Spinal cord (tissue), 10 donors: ENCODE data around the gene TOM1. TPM values are rescaled to one million over a fixed set of nuclear protein-coding genes. Genes with fewer than 3 reads are reported as not detected.
A peak's percentile ranks its signal among the peaks of the same experiment; 100 is the strongest.

ENCODE experiments used
- DNase-seq, 6 donors: peaks; one replicate each; pipeline versions ENCODE4 v3.0.0 to v3.0.0-alpha.2; 2013 to 2015; ENCODE audit warnings: low spot score in 6 of 6, low read depth in 4 of 6
- H3K27ac ChIP-seq: one replicate; pipeline ENCODE4 v1.5.1; 2013; ENCODE audit warnings: low read depth, low read length, control low read depth
- H3K27me3 ChIP-seq: one replicate; pipeline ENCODE4 v1.6.1; 2013; ENCODE audit warnings: low read length; ENCODE audit not compliant: control insufficient read depth, insufficient read depth
- H3K36me3 ChIP-seq: one replicate; pipeline ENCODE4 v1.6.1; 2013; ENCODE audit warnings: low read length; ENCODE audit not compliant: control insufficient read depth, insufficient read depth
- H3K4me1 ChIP-seq: one replicate; pipeline ENCODE4 v1.6.1; 2013; ENCODE audit warnings: low read length; ENCODE audit not compliant: control insufficient read depth, insufficient read depth
- H3K4me3 ChIP-seq: one replicate; pipeline ENCODE4 v1.5.1; 2013; ENCODE audit warnings: low read depth, low read length, control low read depth
- H3K9me3 ChIP-seq: one replicate; pipeline ENCODE4 v1.6.1; 2013; ENCODE audit warnings: low read length; ENCODE audit not compliant: control insufficient read depth, insufficient read depth
- WGBS: methylation state at CpG from one replicate; pipeline ENCODE4 v1.1.5; 2013; ENCODE audit warnings: missing lambda C conversion rate; ENCODE audit not compliant: insufficient coverage; 5-methylcytosine and 5-hydroxymethylcytosine counted together
- polyA plus RNA-seq, 2 donors: library from polyadenylated mRNA; unstranded; fragments of 120-200 nt; gene quantifications; one replicate each; pipeline ENCODE4 v1.2.1, GENCODE V29; 2013; ENCODE audit not compliant: insufficient read length in 2 of 2
- total RNA-seq, 2 donors: library from RNA; depleted of rRNA in 1 of 2; stranded (reverse); fragments of 120-200 nt in 1 of 2; fragments of >200 nt in 1 of 2; gene quantifications; one replicate each; pipeline versions ENCODE4 v1.2.3 to v1.2.4, GENCODE V29; 2013 to 2014
- donor health status: healthy.

TOM1 gene
- total and polyA plus RNA-seq, 4 donors, result 20.0 to 52.7 (median 38.8) TPM

DNA sequence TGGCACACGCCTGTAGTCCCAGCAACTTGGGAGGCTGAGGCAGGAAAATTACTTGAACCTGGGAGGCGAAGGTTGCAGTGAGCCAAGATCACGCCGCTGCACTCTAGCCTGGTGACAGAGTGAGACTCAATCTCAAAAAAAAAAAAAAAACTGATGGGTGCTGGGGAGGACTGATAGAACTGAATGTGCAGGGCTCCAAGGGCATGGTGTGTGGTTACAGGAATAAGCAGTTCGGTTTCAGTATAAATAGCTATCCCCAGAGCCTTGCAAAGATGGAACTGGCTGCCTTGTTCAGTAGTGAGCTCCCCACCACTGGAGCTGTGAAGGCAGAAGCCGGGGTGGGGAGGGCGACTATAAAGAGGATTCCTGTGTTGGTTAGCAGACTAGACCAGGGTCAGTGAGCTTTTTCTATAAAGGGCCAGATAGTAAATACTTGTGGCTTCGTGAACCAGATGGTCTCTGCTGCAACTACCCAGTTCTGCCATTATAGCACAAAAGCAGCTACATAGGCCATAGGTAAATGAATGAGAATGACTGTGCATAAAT lies 5.9 kb downstream of the TOM1 start:
- peaks cover 10% of the 10 kb centered on the region for H3K4me1 ChIP-seq
- H3K27ac ChIP-seq, result no peak overlapping the region
- WGBS, result 84% methylated on average over 7 of the region's 8 CpGs
- no peaks in the 10 kb centered on the region for H3K9me3 ChIP-seq
- DNase-seq, result no peak
- H3K36me3 ChIP-seq, result peaks cover 2% of the 10 kb centered on the region
- no peaks in the 10 kb centered on the region for H3K27me3 ChIP-seq
- H3K4me3 ChIP-seq, result no peak overlapping the region

DNA sequence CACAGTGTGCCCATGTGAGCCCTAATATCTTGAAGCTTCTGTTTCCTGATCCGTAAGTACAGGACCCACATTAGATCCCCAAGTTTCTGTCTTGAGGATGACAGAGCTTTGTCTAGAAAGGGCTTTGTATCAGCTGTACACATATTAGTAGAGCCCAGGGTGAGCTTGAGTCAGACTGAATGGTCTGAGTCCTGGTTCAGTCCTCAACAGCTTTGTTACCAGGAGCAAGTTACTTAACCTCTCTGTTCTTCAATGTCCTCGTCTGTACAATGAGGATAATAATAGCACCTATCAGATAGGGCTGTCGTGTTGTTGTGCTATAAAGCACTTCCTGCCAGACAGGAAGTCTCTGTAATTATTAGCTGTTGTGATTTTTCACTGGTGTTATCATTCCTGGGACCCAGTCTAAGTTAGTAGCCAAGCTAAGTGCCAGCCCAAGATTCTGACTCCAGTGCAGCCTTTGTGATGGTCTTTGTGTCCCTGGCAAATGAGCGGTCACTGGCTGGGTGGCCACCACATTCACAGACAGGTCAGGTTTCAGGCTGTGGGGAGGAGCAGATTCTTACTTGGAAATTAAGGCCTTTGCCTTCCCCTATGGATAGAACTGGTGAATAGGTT lies 6.8 kb downstream of the TOM1 start:
- DNase-seq, result no peak
- Histone ChIP-seq H3K36me3 (peaks cover 5% of the 10 kb centered on the region), H3K4me1 (peaks cover 4% of the 10 kb centered on the region), H3K27me3 (no peaks in the 10 kb centered on the region), H3K27ac (no peak overlapping the region), H3K9me3 (no peaks in the 10 kb centered on the region), H3K4me3 (no peak overlapping the region)
- 100% methylated on average over 1 of the region's 4 CpGs for WGBS

DNA sequence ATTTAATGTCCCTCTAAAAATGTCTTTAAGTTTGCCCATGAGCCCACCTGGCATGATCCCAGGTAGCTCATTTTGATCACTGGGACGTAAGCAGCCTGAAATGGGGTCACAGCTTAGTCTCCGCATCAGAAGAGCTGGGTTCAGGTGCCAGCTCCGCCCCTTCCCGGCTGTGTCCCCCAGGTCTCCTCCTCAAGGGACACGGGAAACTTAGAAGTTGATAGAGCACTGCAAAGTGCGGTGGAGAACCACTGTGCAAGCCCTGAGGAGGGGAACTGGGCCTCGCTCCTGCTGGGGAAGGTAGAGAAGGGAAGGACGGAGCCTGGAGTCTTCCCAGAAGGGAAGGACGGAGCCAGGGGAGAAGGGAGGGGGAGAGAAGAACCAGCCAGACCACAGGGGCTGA lies 7.7 kb downstream of the TOM1 start:
- H3K9me3 ChIP-seq, result no peaks in the 10 kb centered on the region
- H3K27me3 ChIP-seq, result no peaks in the 10 kb centered on the region
- H3K27ac ChIP-seq, result no peak overlapping the region
- DNase-seq, result no peak
- 73% methylated on average over 9 of the region's 9 CpGs for WGBS
- H3K36me3 ChIP-seq, result peaks cover 5% of the 10 kb centered on the region
- H3K4me3 ChIP-seq, result no peak overlapping the region
- H3K4me1 ChIP-seq, result peaks cover 4% of the 10 kb centered on the region

DNA sequence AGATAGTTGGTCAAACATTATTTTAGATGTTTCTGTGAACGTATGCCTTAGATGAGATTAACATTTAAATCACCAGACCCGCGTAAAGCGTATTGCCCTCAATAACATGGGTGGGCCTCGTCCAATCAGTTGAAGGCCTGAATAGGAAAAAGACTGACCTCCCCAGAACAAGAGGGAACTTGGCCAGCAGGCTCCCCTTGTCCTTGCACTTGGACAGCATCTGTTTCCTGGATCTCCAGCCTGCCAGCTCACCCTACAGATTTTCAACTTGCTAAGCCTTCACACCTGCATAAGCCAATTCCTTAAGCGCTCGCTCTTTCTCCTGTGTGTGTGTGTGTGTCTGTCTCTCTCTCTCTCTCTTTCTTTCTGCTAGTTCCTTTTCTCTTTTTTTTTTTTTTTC lies 8.2 kb downstream of the TOM1 start:
- no peak overlapping the region for H3K27ac ChIP-seq
- H3K4me3 ChIP-seq, result no peak overlapping the region
- peaks cover 7% of the 10 kb centered on the region for H3K4me1 ChIP-seq
- DNase-seq, result no peak
- no peaks in the 10 kb centered on the region for H3K9me3 ChIP-seq
- peaks cover 8% of the 10 kb centered on the region for H3K36me3 ChIP-seq
- WGBS, result 88% methylated on average over 5 of the region's 7 CpGs
- H3K27me3 ChIP-seq, result no peaks in the 10 kb centered on the region

DNA sequence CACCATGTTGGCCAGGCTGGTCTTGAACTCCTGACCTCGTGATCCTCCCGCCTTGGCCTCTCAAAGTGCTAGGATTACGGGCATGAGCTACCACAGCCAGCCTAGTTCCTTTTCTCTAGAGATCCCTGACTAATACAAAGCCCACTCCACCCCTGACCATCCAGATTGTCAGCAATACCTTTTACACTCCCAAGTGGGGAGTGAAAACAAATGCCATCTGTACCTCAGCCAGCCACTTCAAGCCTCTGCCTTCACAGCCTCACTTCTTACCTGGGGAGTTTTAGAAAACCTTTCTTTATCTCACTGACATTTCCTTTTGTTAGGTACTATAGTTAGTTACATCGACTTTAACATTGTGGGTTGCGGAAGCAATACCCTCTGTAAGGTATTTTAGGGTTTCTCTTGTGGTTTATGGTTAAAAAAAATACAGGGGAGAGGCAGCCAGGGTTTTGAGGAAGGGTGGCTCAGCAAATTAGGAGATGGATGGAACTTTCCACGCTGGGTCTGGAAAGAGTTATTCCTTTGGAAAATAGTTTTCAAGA lies 8.9 kb downstream of the TOM1 start:
- Histone ChIP-seq H3K27ac (no peak overlapping the region), H3K4me1 (peaks cover 13% of the 10 kb centered on the region), H3K4me3 (no peak overlapping the region), H3K9me3 (no peaks in the 10 kb centered on the region), H3K27me3 (no peaks in the 10 kb centered on the region), H3K36me3 (peaks cover 8% of the 10 kb centered on the region)
- 92% methylated on average over 6 of the region's 6 CpGs for WGBS
- DNase-seq, result no peak

DNA sequence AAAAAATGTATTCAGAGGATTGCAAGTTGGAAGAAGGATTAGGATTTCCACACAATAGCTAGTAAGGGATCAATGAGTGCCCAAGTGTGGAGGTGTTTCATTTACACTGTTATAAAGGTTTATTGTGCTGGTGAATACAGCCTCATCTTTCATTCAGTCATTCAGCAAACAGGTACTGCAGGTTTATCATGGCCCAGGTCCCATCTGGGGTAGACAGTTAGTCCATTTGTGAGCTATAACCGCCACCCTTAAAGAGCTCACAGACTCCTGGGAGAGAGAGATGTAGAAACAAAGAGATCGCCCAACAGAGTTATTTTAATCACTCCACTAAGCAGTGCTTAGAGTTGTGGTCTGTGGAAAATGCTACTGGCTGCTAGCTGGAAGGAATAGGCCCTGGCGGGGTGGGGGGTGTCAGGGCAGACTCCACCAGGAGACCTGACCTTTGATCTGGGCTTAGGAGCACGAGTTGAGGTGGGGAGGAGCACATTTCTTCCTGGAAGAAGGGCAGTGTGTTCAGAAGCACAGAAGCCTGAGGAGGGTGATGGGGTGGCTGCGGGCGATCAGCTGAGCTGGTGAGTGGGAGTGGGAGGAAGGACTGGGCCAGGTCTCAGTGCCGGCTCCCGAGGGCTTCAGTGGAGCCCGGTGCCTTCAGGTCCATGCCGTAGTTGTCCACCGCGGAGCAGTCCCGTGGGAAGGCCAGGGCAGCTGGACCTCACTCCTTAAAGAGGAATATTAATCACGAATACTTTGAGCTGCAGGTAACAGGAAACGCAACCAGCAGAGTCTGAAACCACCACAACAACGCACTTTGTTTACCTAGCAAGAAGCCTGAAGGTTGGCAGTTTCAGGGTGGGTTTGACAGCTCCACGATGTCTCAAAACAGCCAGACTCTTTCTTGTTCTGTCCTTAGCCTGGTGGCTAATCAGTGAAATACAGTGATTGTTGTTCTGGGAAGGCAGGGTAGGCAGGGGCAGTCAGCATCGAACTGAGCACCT lies 11.2 kb downstream of the TOM1 start:
- Histone ChIP-seq H3K27ac (no peak overlapping the region), H3K27me3 (no peaks in the 10 kb centered on the region), H3K4me3 (no peak overlapping the region), H3K9me3 (no peaks in the 10 kb centered on the region), H3K4me1 (peaks cover 23% of the 10 kb centered on the region), H3K36me3 (peaks cover 11% of the 10 kb centered on the region)
- no peak for DNase-seq
- WGBS, result 69% methylated on average over 16 of the region's 18 CpGs

DNA sequence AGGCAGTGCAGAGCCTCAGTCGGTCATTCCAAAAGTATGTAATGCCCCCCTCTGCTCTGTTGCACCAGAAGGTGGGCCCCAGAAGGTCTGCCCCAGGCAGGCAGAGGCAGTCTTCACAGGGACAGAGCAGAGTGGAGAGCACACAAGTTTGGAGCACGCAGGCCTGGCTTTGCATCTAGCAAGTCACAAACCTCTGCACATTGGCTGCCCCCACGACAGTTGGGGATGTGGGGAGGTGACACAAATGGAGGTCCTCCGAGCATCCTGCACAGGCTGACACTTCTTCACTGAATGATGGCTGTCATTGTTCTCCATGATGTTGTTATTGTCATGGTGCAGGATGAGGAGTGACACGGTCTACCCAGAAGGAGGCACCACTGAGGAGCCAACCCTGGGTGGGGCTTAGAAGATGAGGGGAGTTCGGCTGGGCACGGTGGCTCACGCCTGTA lies 11.9 kb downstream of the TOM1 start:
- Histone ChIP-seq H3K4me1 (peaks cover 25% of the 10 kb centered on the region), H3K27me3 (no peaks in the 10 kb centered on the region), H3K36me3 (peaks cover 11% of the 10 kb centered on the region), H3K27ac (no peak overlapping the region), H3K9me3 (no peaks in the 10 kb centered on the region), H3K4me3 (no peak overlapping the region)
- WGBS, result 83% methylated on average over 8 of the region's 8 CpGs
- no peak for DNase-seq

DNA sequence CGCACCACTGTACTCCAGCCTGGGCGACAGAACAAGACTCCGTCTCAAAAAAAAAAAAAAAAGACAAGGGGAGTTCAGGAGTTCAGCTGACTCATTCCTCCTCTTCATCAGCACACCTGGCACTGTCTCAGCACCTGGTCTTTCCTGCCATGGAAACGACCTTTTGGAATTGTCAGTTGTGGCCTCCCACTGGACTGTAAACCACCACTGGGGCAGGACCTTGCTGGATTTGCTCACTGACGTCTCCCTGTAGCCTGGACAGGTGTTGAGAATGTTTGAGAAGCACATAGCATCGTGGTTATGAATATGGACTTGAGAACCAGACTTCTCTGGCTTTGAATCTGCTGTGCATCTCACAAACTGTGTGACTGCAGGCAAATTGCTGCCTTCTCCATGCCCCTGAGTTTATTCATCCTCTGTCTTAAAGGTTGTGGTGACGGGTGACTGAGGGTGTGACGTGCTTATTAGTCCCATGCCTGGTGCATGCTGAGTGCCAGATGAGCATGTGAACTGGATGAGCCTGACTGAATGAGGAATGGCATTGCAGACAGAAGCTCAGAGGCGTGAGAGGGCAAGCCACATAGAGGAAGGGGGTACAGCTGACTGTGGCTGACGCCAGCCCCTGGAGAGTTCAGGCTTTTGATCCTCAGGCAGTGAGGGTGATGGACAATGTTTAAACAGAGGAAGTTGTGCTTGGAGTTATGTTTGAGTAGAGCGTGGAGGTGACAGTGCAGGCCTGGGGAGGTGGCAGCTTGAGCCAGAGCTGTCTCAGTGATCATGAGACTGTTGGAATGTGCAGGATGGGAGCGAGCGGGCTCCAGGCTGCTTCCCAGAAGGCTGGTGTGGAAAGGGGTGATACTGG lies 12.7 kb downstream of the TOM1 start:
- Histone ChIP-seq H3K27ac (no peak overlapping the region), H3K4me1 (peaks cover 22% of the 10 kb centered on the region), H3K9me3 (no peaks in the 10 kb centered on the region), H3K27me3 (no peaks in the 10 kb centered on the region), H3K4me3 (no peak overlapping the region), H3K36me3 (peaks cover 14% of the 10 kb centered on the region)
- 61% methylated on average over 11 of the region's 13 CpGs for WGBS
- DNase-seq, result peak in 1 of 6 donors; percentile 33
